ENCODE measurements around the gene SPDYA. TPM values are rescaled to one million over a fixed set of nuclear protein-coding genes. Genes with fewer than 3 reads are reported as not detected.

The SPDYA gene
- total RNA-seq, 1 experiment from 2014 or later: 0.87 TPM

GRCh38 chr2:28896906-28897305 is 86.3 kb downstream of the SPDYA start:
- peaks cover 40% of the 10 kb centered on the region for H3K4me1 ChIP-seq (ENCODE audit: control insufficient read depth, insufficient read depth, low read length)
- in situ Hi-C loops (cut with HindIII; ENCODE audit: low pct_unique_long_range_greater_than_20kb, low sequenced_read_pairs): no loop called here
- peaks cover 7% of the 10 kb centered on the region for H3K36me3 ChIP-seq (ENCODE audit: control insufficient read depth, insufficient read depth, low read length)
- intact Hi-C loops (cut with micrococcal nuclease; ENCODE audit: unreplicated experiment): no loop called here
- BruUV-seq (replicated peaks): no TSS peak
- no peaks in the 10 kb centered on the region for H3K27me3 ChIP-seq (ENCODE audit: control insufficient read depth, insufficient read depth, low read length)
- no peaks in the 10 kb centered on the region for H3K9me3 ChIP-seq (ENCODE audit: control insufficient read depth, insufficient read depth, low read depth, low read length)
- H3K4me3 ChIP-seq (ENCODE audit: low read depth in 2 of 2, low read length in 2 of 2): peak overlapping the region; percentile 90 to 97
- DNase-seq (ENCODE audit: low read depth, low spot score) (no peak), ATAC-seq (no peak)
- ChIA-PET POLR2A (interaction anchor here (0.6 kb wide), 1 partner anchor 265 kb away, joined by 3 read pairs; no protein-coding TSS in a partner anchor), CTCF (no interaction called here)
- no peak overlapping the region for H3K27ac ChIP-seq (ENCODE audit: low read length)
- TF ChIP-seq POLR2AphosphoS5 (IDR thresholded peaks at IDR 0.05; ENCODE audit: low read depth, low read length): no peak

DNA sequence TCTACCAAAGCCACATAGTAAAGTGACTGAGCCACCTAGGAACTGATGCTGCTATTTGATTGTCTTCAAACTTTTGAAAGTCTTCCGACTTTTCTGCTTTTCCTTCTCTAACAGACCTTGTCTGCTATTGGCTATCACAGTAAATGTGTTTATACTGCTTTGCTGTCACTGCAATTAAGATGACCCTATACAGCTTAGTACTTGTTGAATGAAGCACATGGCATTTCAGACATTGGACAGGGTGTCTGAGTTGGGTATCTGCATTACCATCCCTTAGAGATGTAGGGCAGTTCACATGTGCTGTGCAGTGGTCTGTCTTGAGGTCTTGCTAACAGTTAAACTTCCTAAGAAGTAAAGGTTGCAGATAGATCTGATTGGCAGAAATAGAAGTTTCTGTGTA is 87.4 kb downstream of the SPDYA start:
- no peak for ATAC-seq
- CTCF ChIA-PET: no interaction called here
- BruUV-seq (replicated peaks): no TSS peak
- DNase-seq (ENCODE audit: low read depth, low spot score): no peak
- POLR2A ChIA-PET: no interaction called here
- Histone ChIP-seq H3K36me3 (ENCODE audit: control insufficient read depth, insufficient read depth, low read length) (peaks cover 18% of the 10 kb centered on the region), H3K4me1 (ENCODE audit: control insufficient read depth, insufficient read depth, low read length) (peaks cover 40% of the 10 kb centered on the region), H3K9me3 (ENCODE audit: control insufficient read depth, insufficient read depth, low read depth, low read length) (no peaks in the 10 kb centered on the region), H3K27me3 (ENCODE audit: control insufficient read depth, insufficient read depth, low read length) (no peaks in the 10 kb centered on the region), H3K27ac (ENCODE audit: low read length) (no peak overlapping the region), H3K4me3 (ENCODE audit: low read depth in 2 of 2, low read length in 2 of 2) (peak overlapping the region in 1 of 2 experiments; percentile 90; a peak in 1 of 4 replicates)
- TF ChIP-seq REST (IDR thresholded peaks at IDR 0.05; ENCODE audit: insufficient read depth in 1 of 2, low read depth in 2 of 2, low read length in 1 of 2) (no peak), POLR2AphosphoS5 (IDR thresholded peaks at IDR 0.05; ENCODE audit: low read depth, low read length) (0 out of 2 replicates have a peak, but pooled peaks have one; percentile 16)
- intact Hi-C loops (cut with micrococcal nuclease; ENCODE audit: unreplicated experiment): no loop called here
- in situ Hi-C loops (cut with HindIII; ENCODE audit: low pct_unique_long_range_greater_than_20kb, low sequenced_read_pairs): no loop called here

Other genes with a start within 250 kb of the SPDYA start
- 180 TPM for gene PPP1CB, start 59.0 kb upstream of the SPDYA start, total RNA-seq (2021; ENCODE audit: unreplicated experiment)
- gene TRMT61B, start 59.5 kb downstream of the SPDYA start, total RNA-seq (2021; ENCODE audit: unreplicated experiment): 14.3 TPM
- 86.5 TPM for gene WDR43, start 83.8 kb downstream of the SPDYA start, total RNA-seq (2021; ENCODE audit: unreplicated experiment)
- 0.44 TPM for gene TOGARAM2, start 170.5 kb downstream of the SPDYA start, total RNA-seq (2021; ENCODE audit: unreplicated experiment)